HepG2 (cell line): ENCODE measurements around the gene FBXO4. TPM values are rescaled to one million over a fixed set of nuclear protein-coding genes. Genes with fewer than 3 reads are reported as not detected.

Source experiments
- ARID2 ChIP-seq: sonication (generic); formaldehyde crosslinking; IDR thresholded peaks from 2 replicates; pipeline ENCODE4 v1.8.1; 2022; ENCODE audit warnings: mild to moderate bottlenecking, missing genetic modification reagents, borderline replicate concordance
- ELF1 ChIP-seq: sonication (generic); formaldehyde crosslinking; IDR thresholded peaks from 2 replicates; pipeline ENCODE4 v1.4.0; 2020; ENCODE audit warnings: missing genetic modification reagents
- EP300 ChIP-seq, 3 experiments: sonication (generic) in 1 of 3; formaldehyde crosslinking in 1 of 3; IDR thresholded peaks; 2 replicates each; pipeline versions ENCODE4 v1.5.1 to v1.6.1; 2011 to 2020; ENCODE audit warnings: low read depth in 2 of 3, low read length in 2 of 3, borderline replicate concordance in 1 of 3, improper control_type of control experiment in 1 of 3, mild to moderate bottlenecking in 1 of 3, missing genetic modification reagents in 1 of 3, moderate library complexity in 1 of 3
- FOXP1 ChIP-seq, 2 experiments: fragments of 450-650 bp in 1 of 2; IDR thresholded peaks; 2 replicates each; pipeline ENCODE4 v1.6.1; 2017 to 2018; ENCODE audit warnings: antibody characterized with exemption in 1 of 2
- GATAD2A ChIP-seq: IDR thresholded peaks from 2 replicates; pipeline ENCODE4 v1.6.1; 2016
- HMG20A ChIP-seq: IDR thresholded peaks from 2 replicates; pipeline ENCODE4 v1.6.1; 2016; ENCODE audit warnings: borderline replicate concordance
- KAT7 ChIP-seq: IDR thresholded peaks from 2 replicates; pipeline ENCODE4 v1.6.1; 2018; ENCODE audit warnings: borderline replicate concordance, missing compliant biosample characterization
- KDM1A ChIP-seq: IDR thresholded peaks from 2 replicates; pipeline ENCODE4 v1.6.1; 2016; ENCODE audit warnings: missing compliant biosample characterization
- NR2C2 ChIP-seq: sonication (generic); formaldehyde crosslinking; IDR thresholded peaks from 2 replicates; pipeline ENCODE4 v1.4.0; 2020; ENCODE audit warnings: missing genetic modification reagents, mild to moderate bottlenecking, moderate library complexity, borderline replicate concordance
- NR2F6 ChIP-seq, 2 experiments: IDR thresholded peaks; 2 replicates each; pipeline ENCODE4 v1.6.1; 2016; ENCODE audit warnings: antibody characterized with exemption in 1 of 2, mild to moderate bottlenecking in 1 of 2
- SALL1 ChIP-seq: sonication (generic); formaldehyde crosslinking; IDR thresholded peaks from 2 replicates; pipeline ENCODE4 v1.8.0; 2022; ENCODE audit warnings: mild to moderate bottlenecking, missing genetic modification reagents
- SIN3B ChIP-seq: fragments of 150-350 bp; IDR thresholded peaks from 2 replicates; pipeline ENCODE4 v1.6.1; 2014; ENCODE audit warnings: low read length
- TOPORS ChIP-seq: sonication (generic); formaldehyde crosslinking; IDR thresholded peaks from 2 replicates; pipeline ENCODE4 v1.8.0; 2023; ENCODE audit warnings: mild to moderate bottlenecking, missing genetic modification reagents
- XRCC5 ChIP-seq: fragments of 200-400 bp; formaldehyde crosslinking; optimal IDR thresholded peaks from 2 replicates; pipeline ENCODE3; 2017; ENCODE audit warnings: mild to moderate bottlenecking, low read length
- ZNF205 ChIP-seq: IDR thresholded peaks from 2 replicates; pipeline ENCODE4 v1.6.1; 2018; ENCODE audit warnings: missing biosample characterization, missing genetic modification reagents
- ZNF24 ChIP-seq: fragments of 450-650 bp; IDR thresholded peaks from 2 replicates; pipeline ENCODE4 v1.6.1; 2017; ENCODE audit warnings: antibody characterized with exemption, mild to moderate bottlenecking
- ZNF3 ChIP-seq: IDR thresholded peaks from 2 replicates; pipeline ENCODE4 v1.7.0; 2017; ENCODE audit warnings: inconsistent platforms
- ZNF512 ChIP-seq: sonication (generic); formaldehyde crosslinking; IDR thresholded peaks from 2 replicates; pipeline ENCODE4 v1.4.0; 2020; ENCODE audit warnings: mild to moderate bottlenecking, missing genetic modification reagents
- ZNF577 ChIP-seq: sonication (generic); formaldehyde crosslinking; IDR thresholded peaks from 2 replicates; pipeline ENCODE4 v1.4.0; 2020; ENCODE audit warnings: mild to moderate bottlenecking, low read depth, missing genetic modification reagents, borderline replicate concordance
- polyA plus RNA-seq, 8 experiments: library from polyadenylated mRNA; depleted of rRNA in 3 of 8; stranded (reverse) in 7 of 8; unstranded in 1 of 8; fragments of >200 nt; fragmentation: Illumina TruSeq in 4 of 8; extraction: Trizol in 4 of 8; gene quantifications; 2 replicates each; pipeline versions ENCODE4 v1.2.1 to v1.2.3, GENCODE V29; 2011 to 2016; ENCODE audit warnings: low read depth in 4 of 8, missing spikeins in 1 of 8, mixed read lengths in 1 of 8; ENCODE audit not compliant: insufficient read depth in 1 of 8
- total RNA-seq, 5 experiments: library from RNA; depleted of rRNA; stranded (reverse); fragments of >200 nt; fragmentation: Illumina TruSeq; extraction: Trizol; gene quantifications; 2 replicates each; pipeline ENCODE4 v1.2.3, GENCODE V29; 2016; ENCODE audit warnings: low read depth in 1 of 5
- TF ChIP-seq, protein P1 (sequence below): IDR thresholded peaks from 2 replicates; pipeline ENCODE4 v1.6.1; 2016; ENCODE audit warnings: mild to moderate bottlenecking
- TF ChIP-seq, protein P2 (sequence below): IDR thresholded peaks from 2 replicates; pipeline ENCODE4 v1.6.1; 2016
- TF ChIP-seq, protein P3 (sequence below): sonication (generic); formaldehyde crosslinking; conservative IDR thresholded peaks from 2 replicates; pipeline ENCODE4 v1.4.0; 2020; ENCODE audit warnings: mild to moderate bottlenecking, missing genetic modification reagents, moderate library complexity
- TF ChIP-seq, protein P4 (sequence below): sonication (generic); formaldehyde crosslinking; IDR thresholded peaks from 2 replicates; pipeline ENCODE4 v1.8.0; 2022; ENCODE audit warnings: mild to moderate bottlenecking, missing genetic modification reagents

Gene FBXO4
- total and polyA plus RNA-seq, 2 of the 13 experiments (the other 11 are each of a cell fraction or from before 2014, with no cell fraction given) = 5.2 to 16.4 TPM

DNA sequence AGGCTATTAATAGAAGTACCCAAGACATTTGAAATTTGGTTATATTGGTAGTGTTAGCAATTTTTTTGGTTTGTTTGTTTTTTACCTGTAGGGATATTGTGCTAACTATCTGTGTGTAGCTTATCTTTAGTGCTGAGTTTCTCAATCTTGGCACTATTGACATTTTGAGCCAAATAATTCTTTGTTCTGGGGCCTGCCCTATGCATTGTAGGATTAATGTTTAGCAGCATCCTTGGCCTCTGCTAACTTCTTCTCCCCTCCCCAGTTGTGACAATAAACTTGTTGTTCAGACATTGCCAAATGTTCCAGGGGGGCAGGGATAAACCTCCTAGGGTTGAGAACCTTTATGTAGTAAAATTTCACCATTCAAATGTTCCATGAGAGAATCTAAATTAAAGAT lies 4.0 kb downstream of the FBXO4 start (continued):
- TF ChIP-seq XRCC5 (no peak), SALL1 (CRISPR knock-in tag) (peak; percentile 22; the same call in 1 of the 2 replicates), NR2F6 (IDR thresholded peaks at IDR 0.05) (peak; percentile 54), NR2F6 (CRISPR knock-in tag; IDR thresholded peaks at IDR 0.05) (peak; percentile 47; the same call in 1 of the 2 replicates), SIN3B (no peak), EP300 (IDR thresholded peaks at IDR 0.05; ENCODE audit: low read depth in 2 of 2, low read length in 2 of 2) (peak in 1 of 2 experiments; percentile 84; a peak in 2 of 4 replicates), EP300 (CRISPR knock-in tag; IDR thresholded peaks at IDR 0.05; ENCODE audit: borderline replicate concordance) (peak; percentile 47; the same call in 1 of the 2 replicates), KDM1A (CRISPR knock-in tag) (peak; percentile 34; the same call in 1 of the 2 replicates), ZNF205 (no peak), HMG20A (CRISPR knock-in tag) (peak; percentile 72; the same call in 1 of the 2 replicates), TOPORS (CRISPR knock-in tag) (no peak), NR2C2 (CRISPR knock-in tag) (0 out of 2 replicates have a peak, but pooled peaks have one; percentile 12), FOXP1 (IDR thresholded peaks at IDR 0.05) (no peak), FOXP1 (CRISPR knock-in tag; IDR thresholded peaks at IDR 0.05) (peak; percentile 78), ZNF24 (no peak), ELF1 (CRISPR knock-in tag) (no peak), ZNF512 (no peak), KAT7 (no peak), GATAD2A (CRISPR knock-in tag) (peak; percentile 78), ZNF3 (CRISPR knock-in tag) (no peak), ZNF577 (CRISPR knock-in tag) (no peak), ARID2 (no peak)
- TF ChIP-seq, protein P1, sequence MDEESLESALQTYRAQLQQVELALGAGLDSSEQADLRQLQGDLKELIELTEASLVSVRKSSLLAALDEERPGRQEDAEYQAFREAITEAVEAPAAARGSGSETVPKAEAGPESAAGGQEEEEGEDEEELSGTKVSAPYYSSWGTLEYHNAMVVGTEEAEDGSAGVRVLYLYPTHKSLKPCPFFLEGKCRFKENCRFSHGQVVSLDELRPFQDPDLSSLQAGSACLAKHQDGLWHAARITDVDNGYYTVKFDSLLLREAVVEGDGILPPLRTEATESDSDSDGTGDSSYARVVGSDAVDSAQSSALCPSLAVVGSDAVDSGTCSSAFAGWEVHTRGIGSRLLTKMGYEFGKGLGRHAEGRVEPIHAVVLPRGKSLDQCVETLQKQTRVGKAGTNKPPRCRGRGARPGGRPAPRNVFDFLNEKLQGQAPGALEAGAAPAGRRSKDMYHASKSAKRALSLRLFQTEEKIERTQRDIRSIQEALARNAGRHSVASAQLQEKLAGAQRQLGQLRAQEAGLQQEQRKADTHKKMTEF = peak; percentile 32; the same call in 1 of the 2 replicates
- TF ChIP-seq, protein P2, sequence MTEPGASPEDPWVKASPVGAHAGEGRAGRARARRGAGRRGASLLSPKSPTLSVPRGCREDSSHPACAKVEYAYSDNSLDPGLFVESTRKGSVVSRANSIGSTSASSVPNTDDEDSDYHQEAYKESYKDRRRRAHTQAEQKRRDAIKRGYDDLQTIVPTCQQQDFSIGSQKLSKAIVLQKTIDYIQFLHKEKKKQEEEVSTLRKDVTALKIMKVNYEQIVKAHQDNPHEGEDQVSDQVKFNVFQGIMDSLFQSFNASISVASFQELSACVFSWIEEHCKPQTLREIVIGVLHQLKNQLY (CRISPR knock-in tag) = no peak
- TF ChIP-seq, protein P3, sequence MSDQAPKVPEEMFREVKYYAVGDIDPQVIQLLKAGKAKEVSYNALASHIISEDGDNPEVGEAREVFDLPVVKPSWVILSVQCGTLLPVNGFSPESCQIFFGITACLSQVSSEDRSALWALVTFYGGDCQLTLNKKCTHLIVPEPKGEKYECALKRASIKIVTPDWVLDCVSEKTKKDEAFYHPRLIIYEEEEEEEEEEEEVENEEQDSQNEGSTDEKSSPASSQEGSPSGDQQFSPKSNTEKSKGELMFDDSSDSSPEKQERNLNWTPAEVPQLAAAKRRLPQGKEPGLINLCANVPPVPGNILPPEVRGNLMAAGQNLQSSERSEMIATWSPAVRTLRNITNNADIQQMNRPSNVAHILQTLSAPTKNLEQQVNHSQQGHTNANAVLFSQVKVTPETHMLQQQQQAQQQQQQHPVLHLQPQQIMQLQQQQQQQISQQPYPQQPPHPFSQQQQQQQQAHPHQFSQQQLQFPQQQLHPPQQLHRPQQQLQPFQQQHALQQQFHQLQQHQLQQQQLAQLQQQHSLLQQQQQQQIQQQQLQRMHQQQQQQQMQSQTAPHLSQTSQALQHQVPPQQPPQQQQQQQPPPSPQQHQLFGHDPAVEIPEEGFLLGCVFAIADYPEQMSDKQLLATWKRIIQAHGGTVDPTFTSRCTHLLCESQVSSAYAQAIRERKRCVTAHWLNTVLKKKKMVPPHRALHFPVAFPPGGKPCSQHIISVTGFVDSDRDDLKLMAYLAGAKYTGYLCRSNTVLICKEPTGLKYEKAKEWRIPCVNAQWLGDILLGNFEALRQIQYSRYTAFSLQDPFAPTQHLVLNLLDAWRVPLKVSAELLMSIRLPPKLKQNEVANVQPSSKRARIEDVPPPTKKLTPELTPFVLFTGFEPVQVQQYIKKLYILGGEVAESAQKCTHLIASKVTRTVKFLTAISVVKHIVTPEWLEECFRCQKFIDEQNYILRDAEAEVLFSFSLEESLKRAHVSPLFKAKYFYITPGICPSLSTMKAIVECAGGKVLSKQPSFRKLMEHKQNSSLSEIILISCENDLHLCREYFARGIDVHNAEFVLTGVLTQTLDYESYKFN (CRISPR knock-in tag) = peak; percentile 59
- TF ChIP-seq, protein P4, sequence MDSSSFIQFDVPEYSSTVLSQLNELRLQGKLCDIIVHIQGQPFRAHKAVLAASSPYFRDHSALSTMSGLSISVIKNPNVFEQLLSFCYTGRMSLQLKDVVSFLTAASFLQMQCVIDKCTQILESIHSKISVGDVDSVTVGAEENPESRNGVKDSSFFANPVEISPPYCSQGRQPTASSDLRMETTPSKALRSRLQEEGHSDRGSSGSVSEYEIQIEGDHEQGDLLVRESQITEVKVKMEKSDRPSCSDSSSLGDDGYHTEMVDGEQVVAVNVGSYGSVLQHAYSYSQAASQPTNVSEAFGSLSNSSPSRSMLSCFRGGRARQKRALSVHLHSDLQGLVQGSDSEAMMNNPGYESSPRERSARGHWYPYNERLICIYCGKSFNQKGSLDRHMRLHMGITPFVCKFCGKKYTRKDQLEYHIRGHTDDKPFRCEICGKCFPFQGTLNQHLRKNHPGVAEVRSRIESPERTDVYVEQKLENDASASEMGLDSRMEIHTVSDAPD (CRISPR knock-in tag) = peak; percentile 99
